Dedifferentiated amniotic fluid mesenchymal stem cell (primary cell): ENCODE data around the gene CFAP410.
"Not testable (repeated sequence)": the region's sequence is repeated elsewhere in the genome, so short reads cannot be mapped to it uniquely, and the experiment has no call there.

ENCODE experiments used
- DNase-seq: peaks from one replicate; pipeline ENCODE4 v3.0.0-alpha.2; 2016; ENCODE audit errors: extremely low spot score

CFAP410 gene

DNA sequence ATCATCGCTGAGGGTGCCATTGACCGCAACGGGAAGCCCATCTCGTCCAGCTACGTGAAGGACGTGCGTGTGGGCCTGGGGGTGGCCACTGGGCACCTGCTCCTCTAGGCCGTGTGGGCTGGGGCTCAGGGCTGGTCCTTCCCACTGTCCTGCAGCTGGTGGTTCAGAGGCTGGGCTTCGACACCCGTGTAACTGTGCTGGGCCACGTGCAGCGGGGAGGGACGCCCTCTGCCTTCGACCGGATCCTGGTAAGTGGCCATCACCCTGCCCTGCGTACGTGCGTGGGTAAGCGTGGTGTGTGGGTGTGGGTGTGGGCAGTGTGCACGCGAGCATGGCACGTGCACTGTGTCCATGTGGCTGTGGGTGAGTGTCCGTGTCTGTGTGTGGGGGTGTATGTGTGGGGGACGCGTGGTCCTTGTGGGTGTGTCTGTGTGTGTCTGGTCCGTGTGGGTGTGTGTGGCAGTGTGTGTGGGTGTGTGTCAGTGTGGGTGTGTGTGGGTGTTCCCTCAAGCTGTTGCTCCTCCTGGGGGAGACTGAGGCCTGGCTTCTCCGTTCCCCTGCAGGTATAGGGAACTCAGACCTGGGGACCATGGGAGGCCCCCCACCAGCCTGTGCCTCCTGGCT is 22.8 kb downstream of the CFAP410 start:
- no peak for DNase-seq

DNA sequence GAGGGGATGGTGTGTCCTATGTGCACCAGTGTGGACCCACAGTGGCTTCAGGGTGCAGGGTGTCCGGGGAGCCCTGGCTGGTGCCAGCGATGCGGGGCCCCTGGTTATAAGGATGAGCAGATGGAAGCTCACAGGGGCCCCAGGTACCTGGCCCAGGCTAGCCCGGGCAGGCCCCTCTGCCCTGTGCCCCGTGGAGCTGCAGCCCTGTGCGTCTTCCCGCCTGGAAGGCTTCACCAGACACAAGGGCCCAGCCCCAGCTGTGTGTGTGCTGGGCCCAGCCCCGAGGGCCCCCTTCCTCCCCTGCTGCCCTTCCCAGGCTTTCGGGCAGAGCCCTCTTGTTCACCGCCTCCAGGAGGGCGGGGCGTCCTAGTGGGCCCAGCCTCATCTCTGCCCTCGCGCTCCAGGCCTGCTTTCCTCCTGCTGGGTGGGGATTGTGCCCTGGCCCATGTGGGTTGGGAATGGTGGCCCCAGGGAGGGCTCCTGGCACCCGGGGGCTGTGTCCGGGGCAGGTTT is 23.4 kb downstream of the CFAP410 start:
- no peak for DNase-seq

DNA sequence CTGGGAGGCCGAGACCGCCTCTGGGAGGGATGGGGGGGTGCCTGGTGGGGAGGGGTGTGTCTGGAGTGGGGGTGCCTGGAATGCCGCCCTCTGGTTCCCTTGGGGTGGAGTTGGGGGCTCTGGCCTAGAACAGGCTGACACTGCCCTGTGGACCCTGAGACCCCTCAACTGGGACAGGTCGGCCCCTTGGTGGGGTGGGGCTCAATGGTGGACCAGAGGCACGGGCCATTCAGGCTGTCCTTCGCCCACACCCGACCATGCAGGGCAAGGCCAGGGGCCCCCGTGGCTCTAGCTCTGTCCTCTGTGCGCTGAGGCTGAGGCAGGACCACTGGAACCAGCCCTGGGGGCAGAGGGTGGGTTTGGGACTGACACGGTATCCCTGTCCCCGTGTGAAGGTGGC is 24.6 kb downstream of the CFAP410 start:
- no peak for DNase-seq

DNA sequence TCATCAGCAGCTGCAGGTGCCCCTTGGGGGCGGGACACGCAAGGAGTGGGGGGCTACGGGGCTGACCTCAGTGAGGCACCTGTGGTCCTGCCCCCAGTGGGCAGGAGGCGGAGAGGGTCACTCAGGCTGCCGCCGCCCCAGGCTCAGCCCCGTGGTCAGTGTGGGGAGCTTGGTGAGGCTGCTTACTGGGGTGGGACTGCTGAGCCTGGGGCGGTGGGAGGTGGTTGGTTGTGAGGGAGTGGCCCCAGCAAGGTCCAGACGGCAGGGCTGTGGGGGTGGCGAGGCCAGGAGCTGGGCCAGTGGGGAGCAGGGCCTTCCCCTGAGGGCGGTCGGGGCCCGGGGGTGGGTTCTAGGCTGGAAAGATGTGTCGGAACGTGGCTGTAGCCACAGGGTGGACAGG is 25.1 kb downstream of the CFAP410 start:
- DNase-seq = no peak

DNA sequence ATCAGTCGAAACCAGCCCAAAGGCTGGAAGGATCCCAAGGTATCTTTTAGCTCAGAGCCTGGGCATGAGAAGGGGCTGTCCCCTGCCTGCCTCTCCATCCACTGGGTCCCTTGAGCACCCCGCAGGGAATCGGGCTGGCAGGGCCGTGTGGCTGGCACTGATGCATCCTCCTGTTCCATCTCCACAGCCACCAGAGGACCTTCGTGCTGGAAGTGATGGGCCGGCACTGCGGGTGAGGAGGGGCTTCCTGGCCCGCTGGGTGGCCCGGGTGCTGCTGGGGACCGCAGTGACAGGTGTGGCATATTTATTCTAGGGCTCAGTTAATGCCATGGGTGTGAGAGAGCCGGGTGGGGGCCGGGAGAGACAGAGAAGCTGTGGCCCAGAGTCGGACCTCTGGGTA is 25.7 kb downstream of the CFAP410 start:
- DNase-seq = no peak

DNA sequence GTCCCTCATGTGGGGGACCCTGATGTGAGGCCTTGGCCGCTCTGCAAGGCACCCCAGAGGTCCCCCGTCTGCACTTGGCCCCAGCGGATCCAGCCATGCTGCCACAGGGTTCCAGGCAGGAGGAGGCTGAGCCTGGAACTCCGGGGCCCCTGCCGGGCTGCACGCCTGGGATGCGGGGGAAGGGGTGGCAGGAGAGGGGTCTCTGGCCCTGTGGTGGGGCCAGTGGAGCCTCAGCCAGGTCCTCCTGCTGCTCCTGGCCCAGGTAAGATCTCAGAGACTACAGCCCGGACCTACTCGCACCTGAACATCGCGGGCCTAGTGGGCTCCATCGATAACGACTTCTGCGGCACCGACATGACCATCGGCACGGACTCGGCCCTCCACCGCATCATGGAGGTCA is 26.5 kb downstream of the CFAP410 start:
- no peak for DNase-seq

DNA sequence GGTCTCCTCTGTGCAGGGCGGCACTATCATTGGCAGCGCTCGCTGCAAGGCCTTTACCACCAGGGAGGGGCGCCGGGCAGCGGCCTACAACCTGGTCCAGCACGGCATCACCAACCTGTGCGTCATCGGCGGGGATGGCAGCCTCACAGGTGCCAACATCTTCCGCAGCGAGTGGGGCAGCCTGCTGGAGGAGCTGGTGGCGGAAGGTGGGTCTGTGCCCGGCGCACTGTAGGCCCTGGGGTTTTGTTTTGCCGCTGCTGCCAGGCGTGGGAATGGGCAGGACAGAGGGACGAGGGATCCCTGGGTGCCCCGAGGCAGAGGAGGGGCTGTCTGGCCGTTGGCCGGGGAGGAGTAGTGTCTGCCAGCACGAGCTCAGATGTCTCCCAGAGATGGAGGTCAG is 27.1 kb downstream of the CFAP410 start:
- no peak for DNase-seq

DNA sequence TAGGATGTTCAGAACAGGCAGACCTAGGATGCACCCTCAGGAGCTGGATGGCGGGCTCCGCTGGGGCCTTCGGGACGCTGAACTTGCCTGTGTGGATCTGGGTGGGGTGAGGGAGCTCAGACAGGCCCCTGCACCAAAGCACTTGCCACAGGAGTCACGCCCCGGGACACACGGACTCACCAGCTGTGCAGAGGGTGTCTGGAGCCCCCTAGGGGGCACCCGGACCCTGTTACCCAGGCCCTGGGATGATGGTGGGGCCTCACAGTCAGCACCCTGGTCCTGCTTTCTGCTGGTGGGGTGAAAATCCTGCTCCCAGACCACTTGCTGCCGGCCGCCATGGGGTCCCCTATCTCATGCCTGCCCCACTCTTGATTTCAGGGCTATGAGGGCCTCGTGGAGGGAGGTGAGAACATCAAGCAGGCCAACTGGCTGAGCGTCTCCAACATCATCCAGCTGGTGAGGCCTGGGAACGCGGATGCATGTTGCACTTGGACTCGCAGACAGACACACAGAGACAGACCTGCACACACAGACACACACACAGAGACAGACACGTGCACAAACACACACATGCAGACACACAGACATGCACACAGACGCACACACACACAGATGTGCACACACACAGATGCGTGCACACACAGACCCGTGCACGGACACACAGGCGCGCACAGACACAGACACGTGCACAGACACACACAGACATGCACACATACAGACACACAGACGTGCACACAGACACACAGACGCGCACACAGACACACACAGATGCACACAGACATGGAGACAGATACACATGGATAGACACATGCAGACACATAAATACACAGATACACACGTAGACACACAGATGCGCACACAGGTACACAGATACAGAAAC is 28.3 kb downstream of the CFAP410 start:
- no peak for DNase-seq

DNA sequence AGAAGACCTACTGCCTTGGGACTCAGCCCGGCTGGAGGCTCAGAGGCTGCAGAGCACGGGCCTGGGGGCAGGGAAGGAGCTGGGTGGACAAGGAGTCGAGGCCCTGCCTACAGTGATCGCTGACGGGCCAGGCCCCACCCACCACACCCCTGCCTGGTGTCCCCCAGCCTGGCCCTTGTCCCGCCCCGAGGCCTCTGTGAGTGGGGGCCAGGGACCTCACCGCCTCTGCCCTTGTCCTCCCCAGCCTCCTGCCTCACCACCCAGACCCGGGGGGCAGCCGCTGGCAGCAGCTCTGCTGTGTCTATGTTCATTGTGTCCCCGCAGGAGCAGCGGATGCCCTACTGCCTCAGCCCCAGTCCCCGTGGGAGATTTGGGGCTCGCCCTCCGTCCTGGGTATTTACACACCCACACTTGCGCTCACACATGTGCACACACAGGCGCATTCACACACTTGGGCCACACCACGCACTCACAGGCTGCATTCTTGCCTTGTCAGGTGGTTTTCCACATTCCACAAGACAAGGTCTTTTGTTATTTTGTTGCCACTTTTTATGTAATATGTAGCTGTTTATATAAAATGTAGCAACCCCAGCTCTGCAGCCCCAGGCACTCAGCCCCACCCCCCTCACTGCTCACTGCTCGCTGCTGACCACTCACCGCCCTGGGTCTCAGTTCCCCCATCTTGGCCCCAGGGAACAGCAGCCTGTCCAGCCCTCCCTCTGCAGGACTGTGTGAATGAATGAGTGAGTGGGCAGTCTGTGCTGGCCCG is 32.1 kb downstream of the CFAP410 start:
- DNase-seq = no peak

DNA sequence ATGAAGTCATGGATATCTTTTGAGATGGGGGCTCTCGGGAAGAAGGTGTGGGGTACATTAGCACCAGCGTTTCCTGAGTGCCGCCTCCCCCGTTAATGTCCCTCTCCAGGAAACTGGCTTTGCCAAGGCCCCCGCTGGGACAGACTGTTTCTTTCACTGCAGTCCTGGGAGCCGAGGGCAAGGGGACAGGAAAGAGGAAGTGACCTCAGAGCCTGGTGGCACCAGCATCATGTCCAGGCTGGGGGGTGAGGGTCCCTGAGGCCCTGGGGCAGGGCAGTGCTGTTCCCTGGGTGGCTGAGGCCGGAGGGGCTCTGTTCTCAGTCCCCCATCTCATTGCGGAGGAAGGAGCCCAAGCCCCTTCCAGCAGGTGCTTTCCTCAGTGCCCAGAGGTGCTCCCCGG is 33.5 kb downstream of the CFAP410 start:
- no peak for DNase-seq

DNA sequence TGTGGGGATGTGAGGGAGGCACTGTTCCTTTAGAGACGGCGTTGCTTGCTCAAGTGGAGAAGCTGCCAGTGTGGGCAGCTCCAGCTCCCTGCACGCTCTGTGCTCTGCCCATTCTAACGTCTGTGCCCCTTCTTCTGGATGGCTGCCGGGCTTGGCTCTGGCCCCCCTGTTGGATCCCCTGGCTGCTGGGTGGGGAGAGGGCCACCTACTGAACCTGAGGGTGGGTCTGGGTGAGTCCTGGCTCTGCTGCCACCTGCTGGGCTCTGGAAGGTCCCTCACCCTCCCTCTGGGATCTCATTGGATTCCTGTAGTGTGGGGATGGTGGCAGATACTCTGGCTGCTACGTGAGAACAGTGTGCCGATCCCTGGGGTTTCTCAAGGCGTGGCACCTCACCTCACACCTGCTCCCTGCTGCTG is 34.3 kb downstream of the CFAP410 start:
- DNase-seq = no peak

DNA sequence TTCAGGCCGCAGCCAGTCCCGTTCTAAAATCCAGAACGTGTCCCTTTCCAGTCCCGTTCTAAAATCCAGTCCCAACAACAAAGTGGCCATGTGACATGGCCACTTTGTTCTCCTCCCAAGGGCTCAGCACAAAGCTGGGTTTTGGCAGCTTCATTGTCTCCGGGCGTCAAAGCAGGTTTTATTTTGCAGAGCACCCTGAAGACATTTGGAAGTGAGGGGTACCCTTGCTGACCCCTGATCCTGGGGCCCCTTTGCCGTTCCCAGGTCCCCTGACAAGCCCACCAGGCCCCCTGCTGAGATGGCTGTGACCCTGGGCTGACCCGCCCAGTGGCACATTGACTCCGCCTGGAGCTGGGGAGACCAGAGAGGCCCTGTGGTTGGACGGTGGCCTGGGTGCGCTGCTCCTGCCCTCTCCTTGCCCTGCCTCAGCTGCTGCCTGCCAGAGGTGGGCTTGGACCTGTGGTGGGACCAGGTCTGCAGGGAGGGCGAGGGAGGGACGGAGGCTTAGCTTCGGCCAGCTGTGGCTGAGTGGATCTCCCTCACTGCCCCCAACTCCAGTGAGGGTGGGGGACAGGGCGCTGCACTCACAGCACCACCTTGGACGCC is 35.1 kb downstream of the CFAP410 start:
- no peak for DNase-seq

DNA sequence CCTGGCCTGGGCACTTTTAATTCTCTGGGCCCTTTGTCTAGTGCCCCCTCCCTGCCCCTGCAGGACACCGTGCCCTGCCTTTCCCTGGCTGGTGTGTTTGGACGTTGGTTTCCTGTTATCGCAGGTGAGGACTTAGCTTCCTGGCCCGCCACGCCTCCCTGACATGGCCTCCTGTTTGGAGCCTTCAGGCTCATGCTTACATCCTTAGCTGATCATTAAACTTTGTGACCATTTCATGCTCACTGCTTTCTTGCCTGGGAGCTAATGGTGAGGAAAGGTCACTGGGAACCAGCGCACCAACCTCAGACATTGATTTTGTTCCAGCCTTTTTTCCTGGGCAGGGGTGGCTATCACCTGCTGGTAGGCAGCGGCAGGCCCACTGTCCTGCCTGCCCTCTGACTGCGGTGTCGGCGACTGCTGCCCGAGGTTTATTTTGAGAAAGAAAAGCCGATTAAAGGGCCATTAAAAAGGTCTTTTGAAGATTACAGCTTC is 35.7 kb downstream of the CFAP410 start:
- no peak for DNase-seq

DNA sequence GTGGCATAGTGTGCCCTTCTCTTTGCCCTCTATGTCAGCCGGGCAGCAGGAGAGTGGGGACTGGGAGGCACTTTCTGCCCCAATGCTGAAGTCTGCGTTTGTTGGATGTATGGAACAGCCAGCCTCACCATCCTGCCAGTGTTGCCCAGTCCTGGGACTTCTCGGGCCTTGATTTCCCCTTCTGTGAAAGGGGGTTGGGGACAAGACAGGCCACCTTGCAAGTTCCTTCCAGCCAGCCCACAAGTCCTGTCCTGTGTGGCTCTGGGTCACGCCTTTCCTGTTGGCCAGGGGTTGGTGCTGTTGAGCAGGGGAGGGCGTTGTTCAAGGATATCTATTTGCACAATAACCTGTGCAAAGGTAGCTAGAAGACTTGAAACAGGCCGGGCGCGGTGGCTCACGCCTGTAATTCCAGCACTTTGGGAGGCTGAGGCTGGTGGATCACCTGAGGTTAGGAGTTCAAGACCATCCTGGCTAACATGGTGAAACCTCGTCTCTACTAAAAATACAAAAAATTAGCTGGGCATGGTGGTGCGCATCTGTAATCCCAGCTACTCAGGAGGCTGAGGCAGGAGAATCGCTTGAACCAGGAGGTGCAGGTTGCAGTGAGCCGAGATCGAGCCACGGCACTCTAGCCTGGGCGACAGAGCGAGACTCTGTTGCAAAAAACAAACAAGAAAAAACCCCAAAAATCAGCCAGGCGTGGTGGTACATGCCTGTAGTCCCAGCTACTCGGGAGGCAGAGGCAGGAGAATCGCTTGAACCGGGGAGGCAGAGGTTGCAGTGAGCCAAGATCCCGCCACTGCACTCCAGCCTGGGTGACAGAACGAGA is 36.4 kb downstream of the CFAP410 start:
- not testable (repeated sequence) for DNase-seq

DNA sequence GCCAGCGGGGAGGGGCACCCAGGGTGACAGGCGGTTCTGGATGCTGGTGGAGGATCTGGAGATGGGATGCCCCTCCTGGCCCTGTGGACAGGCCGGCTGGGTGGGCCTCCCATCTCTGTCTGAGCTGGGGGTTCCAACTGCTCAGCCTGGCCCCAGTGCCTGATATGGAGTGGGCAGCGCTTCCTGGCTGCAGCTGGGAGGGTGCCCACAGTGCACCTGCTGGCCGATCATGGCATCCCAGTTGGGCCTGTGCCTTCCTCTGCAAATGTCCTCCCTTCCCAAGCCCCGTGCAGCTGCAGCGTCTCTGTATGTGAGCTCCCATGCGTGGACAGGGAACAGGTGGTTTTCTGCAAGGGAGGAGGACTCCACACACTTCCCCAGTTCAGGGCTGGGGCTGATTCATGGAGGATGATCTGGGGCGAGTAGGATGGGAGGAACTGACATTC is 37.2 kb downstream of the CFAP410 start:
- no peak for DNase-seq

DNA sequence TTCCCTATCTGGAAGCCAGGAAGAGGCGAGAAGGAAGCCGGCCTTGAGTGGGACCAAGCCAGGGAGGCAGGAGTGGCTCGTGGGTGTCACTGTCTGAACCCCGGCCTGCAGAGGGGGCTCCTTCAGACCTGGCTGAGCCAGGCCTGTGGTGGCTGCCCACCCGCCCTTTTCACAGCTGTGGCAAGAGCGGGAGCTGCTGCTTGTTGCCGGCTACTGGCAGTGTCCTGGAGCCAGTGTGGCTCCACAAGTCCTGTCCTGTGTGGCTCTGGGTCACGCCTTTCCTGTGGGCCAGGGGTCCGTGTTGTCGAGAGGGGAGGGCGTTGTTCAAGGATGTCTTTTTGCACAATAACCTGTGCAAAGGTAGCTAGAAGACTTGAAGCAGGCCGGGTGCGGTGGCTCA is 38.0 kb downstream of the CFAP410 start:
- DNase-seq = no peak

DNA sequence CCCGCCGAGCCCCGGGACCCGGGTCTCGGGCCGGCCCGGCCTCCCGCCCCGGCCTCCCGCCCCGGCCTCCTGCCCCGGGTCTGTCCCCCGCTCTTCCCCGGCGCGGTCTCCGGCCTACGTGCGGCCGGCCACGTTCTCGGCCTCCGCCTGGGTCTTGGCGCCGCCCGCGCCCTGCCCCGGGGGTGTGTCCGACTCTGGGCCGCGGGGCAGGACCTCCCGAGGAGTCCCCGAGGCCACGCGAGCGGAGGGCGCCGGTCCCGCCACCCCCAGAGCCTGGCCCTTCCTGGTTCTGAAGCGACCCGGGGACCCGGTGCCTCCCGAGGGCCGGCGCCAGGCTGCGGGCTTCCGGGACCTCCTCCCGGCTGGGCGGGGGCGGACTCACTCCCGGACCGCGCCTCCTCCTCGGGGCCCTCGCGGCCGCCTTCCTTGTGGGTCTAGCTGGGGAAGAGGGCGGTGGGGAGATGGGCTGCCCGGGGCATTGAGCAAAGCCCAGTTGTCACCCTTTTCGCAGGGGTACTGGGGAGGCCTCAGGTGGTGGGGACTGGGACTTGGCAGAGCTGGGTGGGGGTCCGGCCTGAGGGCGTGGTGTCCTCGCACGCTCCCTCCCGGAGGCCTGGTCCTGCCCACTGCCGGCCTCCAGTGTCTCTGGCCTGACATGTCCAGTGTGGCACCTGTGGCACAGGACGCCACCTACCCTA is 38.8 kb downstream of the CFAP410 start:
- peak; percentile 39 for DNase-seq

DNA sequence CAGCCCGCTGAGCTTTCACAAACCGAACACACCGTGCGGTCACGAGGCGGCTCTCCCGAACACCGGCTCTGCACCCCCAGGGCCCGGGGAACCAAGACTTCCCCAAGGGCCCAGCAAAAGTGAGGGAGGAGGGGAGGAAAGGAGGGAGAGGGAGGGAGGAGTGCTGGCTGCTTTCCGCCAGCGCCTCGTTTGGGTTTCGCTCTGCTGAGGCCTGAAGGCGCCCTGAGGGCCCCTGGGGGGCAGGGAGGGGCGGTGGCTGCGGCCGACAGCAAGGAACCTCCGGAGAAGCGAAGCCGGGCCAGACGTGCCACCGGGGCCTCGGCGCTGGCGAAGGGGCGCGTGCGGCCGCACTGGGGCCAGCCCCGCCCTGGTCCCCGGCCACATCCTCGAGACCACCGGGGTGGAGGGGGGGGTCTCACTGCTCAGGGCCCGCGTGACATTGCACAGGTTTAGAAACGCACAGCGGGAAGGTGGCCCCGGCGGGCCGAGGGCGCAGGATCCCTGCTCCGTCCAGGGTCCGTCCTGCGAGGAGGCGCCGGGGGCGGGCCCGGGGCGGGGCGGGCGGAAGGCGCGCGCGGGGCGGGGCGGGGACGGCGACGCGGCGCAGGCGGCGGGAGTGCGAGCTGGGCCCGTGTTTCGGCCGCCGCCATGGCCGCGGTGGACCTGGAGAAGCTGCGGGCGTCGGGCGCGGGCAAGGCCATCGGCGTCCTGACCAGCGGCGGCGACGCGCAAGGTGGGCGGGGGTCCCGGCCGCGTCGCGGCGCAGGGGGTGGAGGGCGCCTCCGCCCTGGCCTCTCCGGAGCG is 39.5 kb downstream of the CFAP410 start, which contains the start of gene PFKL:
Gene PFKL (plus strand): TSS at position 596 of the 804 bp plus-strand sequence. CDS start 53 bp downstream, at position 649.
- DNase-seq = peak; percentile 43

DNA sequence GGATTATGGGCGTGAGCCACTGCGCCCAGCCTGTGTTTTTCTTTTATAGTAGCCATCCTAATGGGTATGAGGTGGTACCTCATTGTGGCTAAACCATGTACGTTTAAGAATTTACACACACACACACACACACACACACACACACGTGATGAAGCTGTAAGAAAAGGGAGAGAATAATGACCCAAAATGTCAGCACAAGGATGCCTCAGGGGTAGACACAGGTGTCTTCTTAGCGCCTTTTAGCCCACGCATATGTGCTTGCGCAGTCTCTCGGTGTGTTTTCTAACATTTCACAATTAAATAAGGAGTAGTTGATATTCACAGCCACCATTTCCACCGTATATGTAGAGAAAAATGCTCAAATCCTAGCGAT is 40.1 kb downstream of the CFAP410 start:
- DNase-seq = no peak
